Hepatocyte (in vitro differentiated cells): Measurements from ENCODE around the gene KBTBD4. TPM values are rescaled to one million over a fixed set of nuclear protein-coding genes. Genes with fewer than 3 reads are reported as not detected.
A peak's percentile ranks its signal among the peaks of the same experiment; 100 is the strongest.

Experiments used
- DNase-seq: peaks from one replicate; pipeline ENCODE4 v3.0.0-alpha.2; 2016; ENCODE audit warnings: low spot score
- H2AFZ ChIP-seq: fragments of 200-600 bp; sonication (generic); 2 replicates; pipeline ENCODE4 v1.6.0; 2016; ENCODE audit warnings: antibody characterized with exemption, mild to moderate bottlenecking
- H3K27ac ChIP-seq: fragments of 200-600 bp; sonication (generic); 2 replicates; pipeline ENCODE4 v1.5.1; 2016; ENCODE audit warnings: mild to moderate bottlenecking
- H3K27me3 ChIP-seq: fragments of 200-600 bp; sonication (generic); 2 replicates; pipeline ENCODE4 v1.6.1; 2016
- H3K36me3 ChIP-seq: fragments of 200-600 bp; sonication (generic); replicated peaks from 2 replicates; pipeline ENCODE4 v1.5.1; 2016; ENCODE audit warnings: low read depth; ENCODE audit not compliant: insufficient read depth
- H3K4me1 ChIP-seq: fragments of 200-600 bp; sonication (generic); 2 replicates; pipeline ENCODE4 v1.5.1; 2016; ENCODE audit warnings: mild to moderate bottlenecking, moderate library complexity; ENCODE audit not compliant: insufficient read depth
- H3K4me2 ChIP-seq: fragments of 200-600 bp; sonication (generic); 2 replicates; pipeline ENCODE4 v1.6.0; 2016
- H3K4me3 ChIP-seq: fragments of 200-600 bp; sonication (generic); 2 replicates; pipeline ENCODE4 v1.5.1; 2016; ENCODE audit warnings: mild to moderate bottlenecking
- H3K79me2 ChIP-seq: fragments of 200-600 bp; sonication (generic); 2 replicates; pipeline ENCODE4 v1.6.0; 2017; ENCODE audit warnings: mild to moderate bottlenecking
- H3K9me2 ChIP-seq: fragments of 200-600 bp; sonication (generic); replicated peaks from 2 replicates; pipeline ENCODE4 v1.6.0; 2017; ENCODE audit warnings: mild to moderate bottlenecking; ENCODE audit not compliant: insufficient read depth
- H3K9me3 ChIP-seq: fragments of 200-600 bp; sonication (generic); 2 replicates; pipeline ENCODE4 v1.5.1; 2016; ENCODE audit warnings: low read depth, mild to moderate bottlenecking
- H4K20me1 ChIP-seq: fragments of 200-600 bp; sonication (generic); 2 replicates; pipeline ENCODE4 v1.6.0; 2016; ENCODE audit warnings: mild to moderate bottlenecking; ENCODE audit not compliant: insufficient read depth, poor library complexity, severe bottlenecking
- CTCF ChIP-seq: fragments of 200-600 bp; sonication (generic); IDR thresholded peaks from 2 replicates; pipeline ENCODE4 v1.5.1; 2016; ENCODE audit warnings: antibody characterized with exemption, mild to moderate bottlenecking; ENCODE audit not compliant: poor library complexity
- EZH2 ChIP-seq: fragments of 200-600 bp; sonication (generic); IDR thresholded peaks from 2 replicates; pipeline ENCODE4 v1.6.1; 2016; ENCODE audit warnings: antibody characterized with exemption, mild to moderate bottlenecking, borderline replicate concordance
- EZH2phosphoT487 ChIP-seq: fragments of 200-600 bp; sonication (generic); IDR thresholded peaks from one replicate; pipeline ENCODE4 v1.6.1; 2018; ENCODE audit warnings: antibody characterized with exemption, mild to moderate bottlenecking, low read depth, moderate library complexity; ENCODE audit not compliant: unreplicated experiment, severe bottlenecking
- WGBS: methylation state at CpG from one replicate; pipeline ENCODE4 v1.1.6; 2016; ENCODE audit warnings: low lambda C conversion rate; ENCODE audit errors: missing lambda C conversion rate; 5-methylcytosine and 5-hydroxymethylcytosine counted together
- polyA plus RNA-seq: library from polyadenylated mRNA; unstranded; fragments of >200 nt; fragmentation: Nextera tagmentation; extraction: Ambion mirVana; gene quantifications from 2 replicates; pipeline ENCODE4 v1.2.1, GENCODE V29; 2016
- total RNA-seq: library from RNA; depleted of rRNA; stranded (reverse); fragments of >200 nt; gene quantifications from 2 replicates; pipeline ENCODE4 v1.2.3, GENCODE V29; 2014

The KBTBD4 gene
- total and polyA plus RNA-seq, 2 experiments from 2014 or later = 14.6 to 18.2 TPM

- Histone ChIP-seq H3K27ac (no peak overlapping the region), H3K4me3 (no peak overlapping the region)
- TF ChIP-seq CTCF (no peak), EZH2 (no peak), EZH2phosphoT487 (no peak)
Measured at GRCh38 chr11:47615249-47615648, 36.5 kb upstream of the KBTBD4 start.

GRCh38 chr11:47611348-47611794, 32.6 kb upstream of the KBTBD4 start:
- no peak for DNase-seq
- Histone ChIP-seq H3K27me3 (no peaks in the 10 kb centered on the region), H3K4me1 (no peaks in the 10 kb centered on the region), H3K4me2 (no peak overlapping the region), H3K79me2 (no peaks in the 10 kb centered on the region), H3K27ac (no peak overlapping the region), H4K20me1 (no peaks in the 10 kb centered on the region), H2AFZ (no peak overlapping the region), H3K9me2 (no peaks in the 10 kb centered on the region), H3K36me3 (no peaks in the 10 kb centered on the region), H3K9me3 (no peaks in the 10 kb centered on the region), H3K4me3 (no peak overlapping the region)
- no peak for TF ChIP-seq EZH2phosphoT487
- 87% methylated on average over 6 of the region's 6 CpGs for WGBS

More at GRCh38 chr11:47615249-47615648, 36.5 kb upstream of the KBTBD4 start:
- no peak for DNase-seq
- Histone ChIP-seq H2AFZ (no peak overlapping the region), H3K9me2 (no peaks in the 10 kb centered on the region), H4K20me1 (no peaks in the 10 kb centered on the region), H3K4me2 (no peak overlapping the region), H3K27me3 (no peaks in the 10 kb centered on the region), H3K9me3 (no peaks in the 10 kb centered on the region), H3K79me2 (no peaks in the 10 kb centered on the region), H3K36me3 (peaks cover 2% of the 10 kb centered on the region), H3K4me1 (no peaks in the 10 kb centered on the region)

GRCh38 chr11:47609675-47610074, 30.9 kb upstream of the KBTBD4 start:
- Histone ChIP-seq H3K4me1 (no peaks in the 10 kb centered on the region), H2AFZ (no peak overlapping the region), H3K4me3 (no peak overlapping the region), H3K4me2 (no peak overlapping the region), H3K27me3 (no peaks in the 10 kb centered on the region), H3K9me2 (no peaks in the 10 kb centered on the region), H3K79me2 (no peaks in the 10 kb centered on the region), H3K27ac (no peak overlapping the region), H3K9me3 (no peaks in the 10 kb centered on the region), H3K36me3 (no peaks in the 10 kb centered on the region), H4K20me1 (no peaks in the 10 kb centered on the region)
- DNase-seq = no peak
- no peak for TF ChIP-seq EZH2phosphoT487
- TF ChIP-seq EZH2 = no peak
- no peak for TF ChIP-seq CTCF
- WGBS = 97% methylated on average over 3 of the region's 3 CpGs

- no peaks in the 10 kb centered on the region for H4K20me1 ChIP-seq
- H3K9me2 ChIP-seq = no peaks in the 10 kb centered on the region
- no peaks in the 10 kb centered on the region for H3K79me2 ChIP-seq
- H3K4me1 ChIP-seq = no peaks in the 10 kb centered on the region
- WGBS = 67% methylated on average over 7 of the region's 7 CpGs
- no peak for TF ChIP-seq CTCF
- TF ChIP-seq EZH2phosphoT487 = no peak
- no peak for TF ChIP-seq EZH2
- no peak overlapping the region for H3K4me3 ChIP-seq
- H3K4me2 ChIP-seq = no peak overlapping the region
- H3K36me3 ChIP-seq = no peaks in the 10 kb centered on the region
- DNase-seq = peak; percentile 34
- no peak overlapping the region for H3K27ac ChIP-seq
- H2AFZ ChIP-seq = no peak overlapping the region
- no peaks in the 10 kb centered on the region for H3K9me3 ChIP-seq
- H3K27me3 ChIP-seq = no peaks in the 10 kb centered on the region
Measured at GRCh38 chr11:47607380-47607779, 28.6 kb upstream of the KBTBD4 start.
